ENCODE data around the gene NAV1. TPM values are rescaled to one million over a fixed set of nuclear protein-coding genes. Genes with fewer than 3 reads are reported as not detected.

NAV1 gene
- polyA plus RNA-seq, 1 donor (not counting 4 experiments of a cell fraction or from before 2014, with no cell fraction given) = 13.2 TPM

DNA sequence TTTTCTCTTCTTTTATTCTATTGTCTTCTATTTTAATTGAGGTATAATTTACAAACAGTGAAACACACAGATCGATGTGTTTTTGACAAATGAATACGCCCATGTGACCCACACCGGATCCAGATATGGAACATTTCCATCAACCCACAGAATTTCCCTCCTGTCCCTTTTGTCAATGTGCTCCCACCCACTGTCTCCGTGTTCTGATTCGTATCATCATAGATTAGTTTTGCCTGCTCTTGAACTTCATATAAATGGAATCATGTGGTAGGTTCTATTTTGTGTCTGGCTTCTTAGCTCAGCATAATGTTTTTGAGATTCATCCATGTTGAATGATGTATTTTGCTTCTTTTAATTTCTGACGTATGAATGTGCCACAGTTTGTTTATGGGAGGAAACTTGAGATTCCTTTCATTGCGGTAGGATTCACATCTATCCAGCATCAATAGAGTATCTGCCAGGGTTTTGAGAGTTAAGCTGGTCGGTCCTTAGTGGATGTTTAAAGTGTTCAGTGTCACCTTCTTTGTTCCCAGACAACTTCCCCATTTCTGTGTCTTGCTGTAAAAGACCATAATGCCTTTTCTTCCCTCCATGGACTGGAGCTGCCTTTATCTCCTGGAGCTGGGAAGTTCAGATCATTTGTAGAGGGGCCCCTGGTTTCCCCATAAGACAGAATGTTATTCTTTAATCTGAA is 14.7 kb downstream of the NAV1 start:
- Histone ChIP-seq H3K4me3 (ENCODE audit: control insufficient read depth in 2 of 3, extremely low read depth in 1 of 3, insufficient read depth in 2 of 3, low read depth in 1 of 3, low read length in 3 of 3) (no peak overlapping the region), H3K27me3 (ENCODE audit: control insufficient read depth, extremely low read depth, insufficient read depth, low read length) (no peaks in the 10 kb centered on the region), H2AFZ (ENCODE audit: control insufficient read depth, low read length) (no peak overlapping the region), H3K4me2 (ENCODE audit: control insufficient read depth, extremely low read depth, insufficient read depth, low read depth, low read length) (no peak overlapping the region), H3K9me3 (ENCODE audit: control insufficient read depth, low read depth, low read length) (no peaks in the 10 kb centered on the region), H3K27ac (ENCODE audit: control insufficient read depth, insufficient read depth, low read length) (no peak overlapping the region), H3K36me3 (ENCODE audit: control insufficient read depth in 2 of 2, extremely low read depth in 1 of 2, insufficient read depth in 2 of 2, low read length in 2 of 2) (no peaks in the 10 kb centered on the region), H3K9ac (ENCODE audit: control insufficient read depth, extremely low read depth, insufficient read depth, low read length) (no peak overlapping the region), H3K4me1 (ENCODE audit: control insufficient read depth, extremely low read depth, insufficient read depth, low read length) (no peaks in the 10 kb centered on the region), H3K9me1 (ENCODE audit: control insufficient read depth, extremely low read depth, insufficient read depth, low read length) (no peaks in the 10 kb centered on the region), H4K20me1 (ENCODE audit: control insufficient read depth, extremely low read depth, insufficient read depth, low read length) (no peaks in the 10 kb centered on the region), H3K79me2 (ENCODE audit: control insufficient read depth, insufficient read depth, low read length) (no peaks in the 10 kb centered on the region)
- no peak for DNase-seq (ENCODE audit: low read depth, low spot score)
- no peak for FAIRE-seq
- no peak for TF ChIP-seq EZH2 (IDR thresholded peaks at IDR 0.05; ENCODE audit: low read length)
- TF ChIP-seq, protein P1, sequence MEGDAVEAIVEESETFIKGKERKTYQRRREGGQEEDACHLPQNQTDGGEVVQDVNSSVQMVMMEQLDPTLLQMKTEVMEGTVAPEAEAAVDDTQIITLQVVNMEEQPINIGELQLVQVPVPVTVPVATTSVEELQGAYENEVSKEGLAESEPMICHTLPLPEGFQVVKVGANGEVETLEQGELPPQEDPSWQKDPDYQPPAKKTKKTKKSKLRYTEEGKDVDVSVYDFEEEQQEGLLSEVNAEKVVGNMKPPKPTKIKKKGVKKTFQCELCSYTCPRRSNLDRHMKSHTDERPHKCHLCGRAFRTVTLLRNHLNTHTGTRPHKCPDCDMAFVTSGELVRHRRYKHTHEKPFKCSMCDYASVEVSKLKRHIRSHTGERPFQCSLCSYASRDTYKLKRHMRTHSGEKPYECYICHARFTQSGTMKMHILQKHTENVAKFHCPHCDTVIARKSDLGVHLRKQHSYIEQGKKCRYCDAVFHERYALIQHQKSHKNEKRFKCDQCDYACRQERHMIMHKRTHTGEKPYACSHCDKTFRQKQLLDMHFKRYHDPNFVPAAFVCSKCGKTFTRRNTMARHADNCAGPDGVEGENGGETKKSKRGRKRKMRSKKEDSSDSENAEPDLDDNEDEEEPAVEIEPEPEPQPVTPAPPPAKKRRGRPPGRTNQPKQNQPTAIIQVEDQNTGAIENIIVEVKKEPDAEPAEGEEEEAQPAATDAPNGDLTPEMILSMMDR (optimal IDR thresholded peaks at IDR 0.05 in 1 of 3, IDR thresholded peaks at IDR 0.05 in 1 of 3, conservative IDR thresholded peaks at IDR 0.05 in 1 of 3; ENCODE audit: extremely low read depth in 1 of 3, insufficient read depth in 2 of 3, low read length in 3 of 3) = no peak
- dilution Hi-C loops (cut with MboI; ENCODE audit: extremely low pct_ligation_motif_present, low sequenced_read_pairs) = loop anchor here (25.0 kb wide), 2 partner anchors 134 to 234 kb away; no protein-coding TSS in a partner anchor

DNA sequence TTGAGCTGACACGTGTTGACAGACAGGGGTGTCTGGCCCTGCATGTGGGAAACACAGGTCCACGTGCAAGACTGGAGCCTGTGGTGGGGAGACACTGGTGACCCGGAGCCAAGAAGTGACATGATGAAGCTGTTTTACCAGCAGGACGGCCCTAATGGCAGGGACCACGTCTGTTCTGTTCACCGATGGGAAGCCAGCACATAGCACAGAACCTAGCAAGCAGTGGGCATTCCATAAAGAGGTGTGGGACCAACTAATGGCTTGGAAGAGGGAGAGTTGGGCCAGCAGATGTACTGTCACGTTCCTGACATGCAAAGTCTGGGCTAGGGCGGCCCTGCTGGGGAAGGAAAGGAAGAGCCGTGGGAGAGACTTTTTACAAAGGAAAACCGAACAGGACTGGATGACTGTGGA is 15.3 kb downstream of the NAV1 start:
- Histone ChIP-seq H3K4me3 (ENCODE audit: control insufficient read depth in 2 of 3, extremely low read depth in 1 of 3, insufficient read depth in 2 of 3, low read depth in 1 of 3, low read length in 3 of 3) (no peak overlapping the region), H3K4me2 (ENCODE audit: control insufficient read depth, extremely low read depth, insufficient read depth, low read depth, low read length) (no peak overlapping the region), H2AFZ (ENCODE audit: control insufficient read depth, low read length) (no peak overlapping the region), H3K9ac (ENCODE audit: control insufficient read depth, extremely low read depth, insufficient read depth, low read length) (no peak overlapping the region), H3K27ac (ENCODE audit: control insufficient read depth, insufficient read depth, low read length) (no peak overlapping the region), H3K4me1 (ENCODE audit: control insufficient read depth, extremely low read depth, insufficient read depth, low read length) (no peaks in the 10 kb centered on the region), H4K20me1 (ENCODE audit: control insufficient read depth, extremely low read depth, insufficient read depth, low read length) (no peaks in the 10 kb centered on the region), H3K27me3 (ENCODE audit: control insufficient read depth, extremely low read depth, insufficient read depth, low read length) (no peaks in the 10 kb centered on the region), H3K9me3 (ENCODE audit: control insufficient read depth, low read depth, low read length) (no peaks in the 10 kb centered on the region), H3K79me2 (ENCODE audit: control insufficient read depth, insufficient read depth, low read length) (no peaks in the 10 kb centered on the region), H3K36me3 (ENCODE audit: control insufficient read depth in 2 of 2, extremely low read depth in 1 of 2, insufficient read depth in 2 of 2, low read length in 2 of 2) (no peaks in the 10 kb centered on the region), H3K9me1 (ENCODE audit: control insufficient read depth, extremely low read depth, insufficient read depth, low read length) (no peaks in the 10 kb centered on the region)
- DNase-seq (ENCODE audit: low read depth, low spot score) (no peak), FAIRE-seq (no peak)
- dilution Hi-C loops (cut with MboI; ENCODE audit: extremely low pct_ligation_motif_present, low sequenced_read_pairs) = loop anchor here (25.0 kb wide), 2 partner anchors 133 to 233 kb away; no protein-coding TSS in a partner anchor
- TF ChIP-seq, protein P1 (optimal IDR thresholded peaks at IDR 0.05 in 1 of 3, IDR thresholded peaks at IDR 0.05 in 1 of 3, conservative IDR thresholded peaks at IDR 0.05 in 1 of 3; ENCODE audit: extremely low read depth in 1 of 3, insufficient read depth in 2 of 3, low read length in 3 of 3) = no peak
- TF ChIP-seq EZH2 (IDR thresholded peaks at IDR 0.05; ENCODE audit: low read length) = no peak
